OCI-LY3 (cell line): Measurements from ENCODE around the gene HMGB3.

Experiments used
- H2AFZ ChIP-seq: fragments of 200-600, 300-600 bp; shearing (Covaris generic); 2 replicates; pipeline ENCODE4 v1.6.0; 2014; ENCODE audit warnings: antibody characterized with exemption, low read depth, low read length
- H3K27ac ChIP-seq: fragments of 200-600, 300-600 bp; sonication (generic); 2 replicates; pipeline ENCODE4 v1.5.1; 2014; ENCODE audit warnings: mild to moderate bottlenecking, low read length, moderate library complexity, mixed read lengths
- H3K27me3 ChIP-seq: fragments of 200-600, 300-600 bp; sonication (generic); 2 replicates; pipeline ENCODE4 v1.6.1; 2014; ENCODE audit warnings: low read depth, low read length, mixed read lengths
- H3K36me3 ChIP-seq: fragments of 200-600, 300-600 bp; sonication (generic); replicated peaks from 2 replicates; pipeline ENCODE3; 2014; ENCODE audit warnings: low read depth, low read length, mixed read lengths
- H3K4me1 ChIP-seq: fragments of 300-600, 200-600 bp; sonication (generic); 2 replicates; pipeline ENCODE4 v1.6.1; 2014; ENCODE audit warnings: low read length, mixed read lengths
- H3K4me2 ChIP-seq: fragments of 200-600, 300-600 bp; sonication (generic); 2 replicates; pipeline ENCODE4 v1.6.1; 2014; ENCODE audit warnings: low read length, mixed read lengths
- H3K4me3 ChIP-seq: fragments of 300-600, 200-600 bp; sonication (generic); 2 replicates; pipeline ENCODE4 v1.5.1; 2014; ENCODE audit warnings: antibody characterized with exemption, mild to moderate bottlenecking, low read length, moderate library complexity
- H3K79me2 ChIP-seq: fragments of 300-600, 200-600 bp; shearing (Covaris generic); 2 replicates; pipeline ENCODE4 v1.6.1; 2014; ENCODE audit warnings: mild to moderate bottlenecking, low read length, mixed read lengths
- H3K9ac ChIP-seq: fragments of 300-600, 200-600 bp; shearing (Covaris generic); 2 replicates; pipeline ENCODE4 v1.6.0; 2014; ENCODE audit warnings: mild to moderate bottlenecking, low read length, moderate library complexity
- H3K9me3 ChIP-seq: fragments of 200-600, 300-600 bp; shearing (Covaris generic); 2 replicates; pipeline ENCODE4 v1.6.1; 2014; ENCODE audit warnings: low read length, mixed read lengths; ENCODE audit not compliant: insufficient read depth
- H4K20me1 ChIP-seq: fragments of 200-600, 300-600 bp; sonication (generic); 2 replicates; pipeline ENCODE4 v1.6.1; 2016; ENCODE audit warnings: low read length, mixed read lengths; ENCODE audit not compliant: insufficient read depth
- CTCF ChIP-seq: fragments of 200-600, 300-600 bp; sonication (generic); IDR thresholded peaks from 2 replicates; pipeline ENCODE4 v1.5.1; 2014; ENCODE audit warnings: antibody characterized with exemption, low read length, low read depth
- EZH2phosphoT487 ChIP-seq: fragments of 200-600 bp; shearing (Covaris generic); IDR thresholded peaks from 2 replicates; pipeline ENCODE4 v1.6.1; 2018; ENCODE audit warnings: antibody characterized with exemption, mixed run types, low read depth

The HMGB3 gene

GRCh38 chrX:150944233-150944632 is 38.9 kb upstream of the HMGB3 start:
- H3K4me3 ChIP-seq = no peak overlapping the region
- no peak overlapping the region for H2AFZ ChIP-seq
- H3K9me3 ChIP-seq = no peaks in the 10 kb centered on the region
- H3K36me3 ChIP-seq = no peaks in the 10 kb centered on the region
- TF ChIP-seq EZH2phosphoT487 = no peak
- TF ChIP-seq CTCF = no peak
- no peaks in the 10 kb centered on the region for H3K79me2 ChIP-seq
- no peak overlapping the region for H3K4me2 ChIP-seq
- no peak overlapping the region for H3K27ac ChIP-seq
- no peak overlapping the region for H3K9ac ChIP-seq
- H3K4me1 ChIP-seq = no peaks in the 10 kb centered on the region
- H3K27me3 ChIP-seq = no peaks in the 10 kb centered on the region
- no peaks in the 10 kb centered on the region for H4K20me1 ChIP-seq

GRCh38 chrX:150954951-150955350 is 28.2 kb upstream of the HMGB3 start:
- Histone ChIP-seq H3K27me3 (no peaks in the 10 kb centered on the region), H4K20me1 (no peaks in the 10 kb centered on the region), H3K27ac (no peak overlapping the region), H3K4me1 (no peaks in the 10 kb centered on the region), H2AFZ (no peak overlapping the region), H3K4me3 (no peak overlapping the region), H3K79me2 (no peaks in the 10 kb centered on the region), H3K9ac (no peak overlapping the region), H3K36me3 (no peaks in the 10 kb centered on the region), H3K9me3 (no peaks in the 10 kb centered on the region), H3K4me2 (no peak overlapping the region)
- TF ChIP-seq EZH2phosphoT487 (no peak), CTCF (no peak)

- Histone ChIP-seq H3K79me2 (no peaks in the 10 kb centered on the region), H3K27ac (no peak overlapping the region), H4K20me1 (no peaks in the 10 kb centered on the region), H3K4me2 (no peak overlapping the region), H3K36me3 (no peaks in the 10 kb centered on the region), H3K9me3 (no peaks in the 10 kb centered on the region), H2AFZ (no peak overlapping the region), H3K4me1 (no peaks in the 10 kb centered on the region), H3K9ac (no peak overlapping the region), H3K27me3 (no peaks in the 10 kb centered on the region), H3K4me3 (no peak overlapping the region)
- no peak for TF ChIP-seq EZH2phosphoT487
- TF ChIP-seq CTCF = no peak
Observed at GRCh38 chrX:150955590-150955989, 27.5 kb upstream of the HMGB3 start.

- no peak for TF ChIP-seq EZH2phosphoT487
- TF ChIP-seq CTCF = no peak
- Histone ChIP-seq H3K4me1 (no peaks in the 10 kb centered on the region), H3K27ac (no peak overlapping the region), H3K4me2 (no peak overlapping the region), H3K79me2 (no peaks in the 10 kb centered on the region), H3K27me3 (no peaks in the 10 kb centered on the region), H2AFZ (no peak overlapping the region), H4K20me1 (no peaks in the 10 kb centered on the region), H3K9ac (no peak overlapping the region), H3K9me3 (no peaks in the 10 kb centered on the region), H3K4me3 (no peak overlapping the region), H3K36me3 (no peaks in the 10 kb centered on the region)
Observed at GRCh38 chrX:150958177-150958576, 25.0 kb upstream of the HMGB3 start.
